SJCRH30 (cell line): Measurements from ENCODE around the gene WDR27. TPM values are rescaled to one million over a fixed set of nuclear protein-coding genes. Genes with fewer than 3 reads are reported as not detected.
"Not testable (repeated sequence)": the region's sequence is repeated elsewhere in the genome, so short reads cannot be mapped to it uniquely, and the experiment has no call there.

Source experiments
- DNase-seq, 2 experiments: peaks; one replicate each; pipeline ENCODE4 v3.0.0-alpha.2; 2015 to 2020
- H3K27ac ChIP-seq: fragments of 250-450 bp; sonication (Bioruptor Pico); 2 replicates; pipeline ENCODE4 v1.5.1; 2020; ENCODE audit warnings: mild to moderate bottlenecking, moderate library complexity
- H3K27me3 ChIP-seq: fragments of 250-450 bp; sonication (Bioruptor Pico); 2 replicates; pipeline ENCODE4 v1.5.1; 2020; ENCODE audit warnings: mild to moderate bottlenecking, moderate library complexity
- H3K36me3 ChIP-seq: fragments of 250-450 bp; sonication (Bioruptor Pico); 2 replicates; pipeline ENCODE4 v1.5.1; 2020; ENCODE audit warnings: mild to moderate bottlenecking, moderate library complexity
- H3K4me1 ChIP-seq: fragments of 250-450 bp; sonication (Bioruptor Pico); 2 replicates; pipeline ENCODE4 v1.5.1; 2020; ENCODE audit warnings: mild to moderate bottlenecking, moderate library complexity
- H3K4me3 ChIP-seq: fragments of 250-450 bp; sonication (Bioruptor Pico); 2 replicates; pipeline ENCODE4 v1.5.1; 2020; ENCODE audit warnings: mild to moderate bottlenecking, moderate library complexity
- H3K9me3 ChIP-seq: fragments of 250-450 bp; sonication (Bioruptor Pico); replicated peaks from 2 replicates; pipeline ENCODE4 v1.5.1; 2020; ENCODE audit warnings: mild to moderate bottlenecking, moderate library complexity
- total RNA-seq: library from RNA; depleted of rRNA; stranded (reverse); fragments of >200 nt; shearing (Covaris generic); gene quantifications from 2 replicates; pipeline ENCODE4 v1.2.3, GENCODE V29; 2014

Gene WDR27
- total RNA-seq, 1 experiment from 2014 or later: 38.1 TPM

- no peaks in the 10 kb centered on the region for H3K4me1 ChIP-seq
- H3K9me3 ChIP-seq: peaks cover 12% of the 10 kb centered on the region; the same call in 1 of the 2 replicates
- no peak for DNase-seq
- H3K27me3 ChIP-seq: no peaks in the 10 kb centered on the region
- H3K27ac ChIP-seq: no peak overlapping the region
- H3K4me3 ChIP-seq: no peak overlapping the region
- H3K36me3 ChIP-seq: no peaks in the 10 kb centered on the region
These were observed 180.0 kb downstream of the WDR27 start for GRCh38 chr6:169521825-169522224.

- DNase-seq: peak in 1 of 2 experiments; percentile 31
These were observed 181.7 kb downstream of the WDR27 start for GRCh38 chr6:169520104-169520503.

GRCh38 chr6:169518451-169518850 lies 183.4 kb downstream of the WDR27 start:
- Histone ChIP-seq H3K4me3 (no peak overlapping the region), H3K36me3 (no peaks in the 10 kb centered on the region), H3K4me1 (no peaks in the 10 kb centered on the region), H3K27me3 (no peaks in the 10 kb centered on the region), H3K9me3 (peaks cover 12% of the 10 kb centered on the region; the same call in 1 of the 2 replicates), H3K27ac (no peak overlapping the region)
- DNase-seq: no peak

More at GRCh38 chr6:169520104-169520503, 181.7 kb downstream of the WDR27 start:
- no peak overlapping the region for H3K27ac ChIP-seq
- H3K4me1 ChIP-seq: no peaks in the 10 kb centered on the region
- no peak overlapping the region for H3K4me3 ChIP-seq
- H3K27me3 ChIP-seq: no peaks in the 10 kb centered on the region
- no peaks in the 10 kb centered on the region for H3K36me3 ChIP-seq
- H3K9me3 ChIP-seq: peaks cover 12% of the 10 kb centered on the region; the same call in 1 of the 2 replicates

GRCh38 chr6:169513478-169514193 lies 188.2 kb downstream of the WDR27 start:
- no peaks in the 10 kb centered on the region for H3K9me3 ChIP-seq
- no peaks in the 10 kb centered on the region for H3K27me3 ChIP-seq
- no peak overlapping the region for H3K4me3 ChIP-seq
- no peaks in the 10 kb centered on the region for H3K4me1 ChIP-seq
- no peaks in the 10 kb centered on the region for H3K36me3 ChIP-seq
- no peak overlapping the region for H3K27ac ChIP-seq
- no peak for DNase-seq

DNA sequence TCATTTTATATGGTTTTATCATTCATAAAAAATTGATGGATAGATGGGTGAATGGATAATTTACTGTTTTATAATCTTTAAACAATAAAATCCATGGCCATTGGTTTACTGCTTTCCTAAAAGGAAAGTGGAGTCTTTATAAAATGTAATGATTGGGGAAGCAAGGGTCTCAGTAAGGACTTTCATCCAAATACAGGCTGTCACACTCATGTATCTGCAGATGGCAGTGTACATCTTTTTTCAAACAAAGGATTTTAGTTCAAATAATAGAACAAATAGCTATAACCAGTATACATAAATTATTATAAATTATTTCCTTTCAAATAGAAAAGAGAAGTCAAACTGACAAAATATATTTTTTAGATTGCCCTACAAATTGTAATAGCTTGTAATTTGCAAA lies 190.0 kb downstream of the WDR27 start:
- not testable (repeated sequence) for H3K27me3 ChIP-seq, DNase-seq, H3K36me3 ChIP-seq, H3K27ac ChIP-seq, H3K9me3 ChIP-seq, H3K4me3 ChIP-seq, H3K4me1 ChIP-seq

DNA sequence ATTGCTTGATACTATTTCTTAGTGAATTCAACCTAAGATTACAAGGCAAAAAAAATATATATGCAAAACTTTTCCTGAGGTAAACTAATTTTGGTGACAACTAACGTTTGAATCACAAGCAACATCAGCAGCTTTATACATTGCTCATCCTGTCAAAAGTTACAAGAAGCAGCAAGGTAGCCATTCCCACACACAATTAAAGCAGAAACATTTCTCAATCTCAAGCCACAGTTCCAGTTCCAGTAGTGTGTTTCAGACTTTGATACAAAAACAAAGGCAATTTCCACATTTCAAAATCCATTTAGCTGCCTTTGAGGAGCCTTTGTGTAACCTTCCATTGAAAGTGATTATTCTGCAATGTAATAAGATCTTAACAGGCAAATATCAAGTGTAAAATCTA lies 191.0 kb downstream of the WDR27 start:
- no peak for DNase-seq
- no peaks in the 10 kb centered on the region for H3K9me3 ChIP-seq
- no peaks in the 10 kb centered on the region for H3K36me3 ChIP-seq
- H3K27ac ChIP-seq: no peak overlapping the region
- H3K27me3 ChIP-seq: no peaks in the 10 kb centered on the region
- no peaks in the 10 kb centered on the region for H3K4me1 ChIP-seq
- H3K4me3 ChIP-seq: no peak overlapping the region

GRCh38 chr6:169508452-169508851 lies 193.4 kb downstream of the WDR27 start:
- Histone ChIP-seq H3K4me1 (no peaks in the 10 kb centered on the region), H3K4me3 (no peak overlapping the region), H3K27ac (no peak overlapping the region), H3K27me3 (no peaks in the 10 kb centered on the region), H3K36me3 (no peaks in the 10 kb centered on the region), H3K9me3 (no peaks in the 10 kb centered on the region)
- no peak for DNase-seq

DNA sequence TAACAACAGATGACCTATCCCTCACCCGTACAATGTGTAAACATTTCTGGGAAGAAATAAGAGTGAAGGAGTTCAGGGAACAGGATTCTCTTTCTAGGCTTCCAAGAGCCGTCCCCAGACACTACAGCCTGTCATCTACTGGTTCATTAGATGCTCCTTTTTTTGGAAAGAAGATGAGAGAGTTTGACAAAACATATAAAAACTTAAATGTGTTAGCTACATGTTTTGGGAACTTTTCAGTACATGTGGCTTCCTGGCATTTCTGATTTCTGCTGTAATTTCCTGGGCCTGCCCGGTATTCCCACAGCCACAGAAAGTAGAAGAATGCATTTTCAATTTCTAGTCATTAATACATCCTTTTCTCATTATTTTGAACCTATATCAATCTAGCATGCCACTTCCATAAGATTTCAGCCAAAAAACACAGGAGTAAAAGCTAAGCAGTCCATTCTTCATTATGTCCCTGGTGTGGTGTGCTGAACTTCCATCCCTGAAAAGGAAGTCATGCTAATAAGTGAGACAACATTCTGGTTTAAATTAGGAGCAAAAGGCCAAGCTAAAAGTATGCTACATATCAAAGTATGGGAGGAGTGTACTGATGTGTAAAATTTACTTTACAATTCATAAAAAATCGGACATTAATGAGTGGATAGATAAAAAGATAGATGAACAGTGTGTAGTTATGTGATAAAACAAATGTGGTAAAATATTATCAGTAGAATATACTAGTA lies 198.2 kb downstream of the WDR27 start:
- Histone ChIP-seq H3K4me1 (no peaks in the 10 kb centered on the region), H3K4me3 (no peak overlapping the region), H3K36me3 (no peaks in the 10 kb centered on the region), H3K27ac (no peak overlapping the region), H3K27me3 (no peaks in the 10 kb centered on the region), H3K9me3 (no peaks in the 10 kb centered on the region)
- DNase-seq: no peak

DNA sequence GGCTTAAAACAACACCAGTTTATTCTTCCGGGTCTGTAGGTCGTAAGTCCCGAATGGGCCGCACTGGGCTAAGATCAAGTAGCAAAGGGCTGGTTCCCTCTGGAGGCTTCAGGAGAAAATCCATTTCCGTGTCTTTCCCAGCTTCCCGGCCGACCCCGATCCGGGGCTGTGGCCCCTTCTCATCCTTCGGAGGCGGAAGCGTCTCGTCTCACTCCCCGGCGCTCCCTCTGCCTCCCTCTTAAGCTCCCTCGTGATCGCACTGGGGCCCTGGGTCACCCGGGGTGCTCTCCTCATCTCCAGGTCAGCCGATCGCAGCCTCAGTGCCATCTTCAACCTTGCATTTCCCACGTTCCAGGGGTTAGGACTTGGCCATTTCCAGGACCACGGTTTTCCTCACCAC lies 199.4 kb downstream of the WDR27 start:
- H3K36me3 ChIP-seq: no peaks in the 10 kb centered on the region
- no peaks in the 10 kb centered on the region for H3K4me1 ChIP-seq
- H3K9me3 ChIP-seq: no peaks in the 10 kb centered on the region
- no peak for DNase-seq
- no peak overlapping the region for H3K4me3 ChIP-seq
- no peaks in the 10 kb centered on the region for H3K27me3 ChIP-seq
- no peak overlapping the region for H3K27ac ChIP-seq

DNA sequence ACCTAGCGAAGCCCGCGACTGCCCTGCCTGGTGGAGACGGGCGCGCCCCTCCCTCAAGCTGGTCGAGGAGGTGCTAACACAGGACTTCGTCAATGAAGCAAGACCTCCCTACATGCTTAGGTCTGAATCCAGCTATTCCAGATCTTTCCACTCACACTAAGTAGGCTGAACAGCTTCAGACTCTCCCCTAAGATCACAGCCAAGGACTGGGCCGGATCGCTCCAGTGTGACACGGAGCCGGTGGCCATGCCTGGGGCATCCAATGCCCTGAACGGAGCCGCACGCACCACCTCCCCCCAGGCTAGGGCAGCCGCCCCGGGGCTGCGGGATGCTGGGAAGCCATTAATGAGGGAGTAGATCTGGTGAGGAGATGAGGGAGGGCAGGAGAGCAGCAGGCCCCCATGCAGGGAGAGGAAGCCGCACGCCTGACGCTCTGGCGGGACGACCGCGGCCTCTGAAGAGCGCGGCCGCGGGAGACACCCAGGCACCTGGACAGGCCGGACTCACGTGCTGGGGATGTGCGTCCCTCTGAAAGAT lies 200.0 kb downstream of the WDR27 start:
- Histone ChIP-seq H3K27ac (no peak overlapping the region), H3K27me3 (no peaks in the 10 kb centered on the region), H3K4me1 (no peaks in the 10 kb centered on the region), H3K36me3 (no peaks in the 10 kb centered on the region), H3K4me3 (no peak overlapping the region), H3K9me3 (no peaks in the 10 kb centered on the region)
- no peak for DNase-seq

DNA sequence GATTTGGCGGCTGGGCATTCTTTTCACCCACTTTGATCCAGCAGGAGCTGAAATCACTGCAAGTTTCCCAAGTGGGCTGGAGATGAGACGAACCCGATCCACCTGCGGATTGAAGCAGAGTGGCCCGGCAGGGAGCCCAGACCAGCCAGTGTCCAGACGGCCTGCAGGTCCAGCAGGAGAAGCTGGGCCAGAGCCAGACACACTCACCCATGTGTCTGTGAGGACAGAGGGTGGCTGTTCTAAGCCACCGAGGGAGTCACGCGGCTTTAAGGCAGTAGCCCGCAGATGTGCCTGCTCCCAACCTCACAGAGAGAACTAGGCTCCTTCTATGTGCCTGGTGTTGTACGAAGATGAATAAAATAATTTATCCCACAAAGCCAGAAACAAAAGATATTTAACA lies 200.7 kb downstream of the WDR27 start:
- H3K27ac ChIP-seq: no peak overlapping the region
- no peak for DNase-seq
- no peaks in the 10 kb centered on the region for H3K36me3 ChIP-seq
- no peaks in the 10 kb centered on the region for H3K4me1 ChIP-seq
- no peaks in the 10 kb centered on the region for H3K9me3 ChIP-seq
- no peak overlapping the region for H3K4me3 ChIP-seq
- H3K27me3 ChIP-seq: no peaks in the 10 kb centered on the region

- H3K27ac ChIP-seq: no peak overlapping the region
- no peak for DNase-seq
- H3K36me3 ChIP-seq: no peaks in the 10 kb centered on the region
- no peaks in the 10 kb centered on the region for H3K4me1 ChIP-seq
- H3K9me3 ChIP-seq: no peaks in the 10 kb centered on the region
- H3K4me3 ChIP-seq: no peak overlapping the region
- H3K27me3 ChIP-seq: no peaks in the 10 kb centered on the region
These were observed 201.1 kb downstream of the WDR27 start for GRCh38 chr6:169500688-169501087.

DNA sequence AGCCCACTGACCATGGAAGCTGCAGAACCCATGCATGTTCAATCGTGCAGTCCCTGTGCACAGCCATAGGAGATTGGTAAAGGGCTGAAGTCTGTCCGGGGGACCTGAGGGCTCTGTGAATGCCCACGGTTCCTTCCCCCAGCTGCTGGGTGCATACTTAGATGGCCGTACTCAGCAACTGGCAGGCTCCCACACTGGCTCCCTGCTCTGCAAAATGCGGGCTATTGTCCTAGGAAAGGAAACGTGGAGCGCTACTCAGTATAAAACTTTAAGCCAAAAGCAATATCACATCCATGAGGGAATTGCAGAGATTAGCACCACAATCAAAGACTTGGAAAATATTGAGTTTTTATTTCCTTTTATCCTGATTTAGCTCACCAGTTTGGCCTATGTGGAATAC lies 202.0 kb downstream of the WDR27 start:
- DNase-seq: no peak
- no peaks in the 10 kb centered on the region for H3K9me3 ChIP-seq
- no peaks in the 10 kb centered on the region for H3K27me3 ChIP-seq
- H3K4me1 ChIP-seq: no peaks in the 10 kb centered on the region
- H3K4me3 ChIP-seq: no peak overlapping the region
- H3K27ac ChIP-seq: no peak overlapping the region
- no peaks in the 10 kb centered on the region for H3K36me3 ChIP-seq

GRCh38 chr6:169498916-169499513 lies 202.8 kb downstream of the WDR27 start:
- H3K4me3 ChIP-seq: no peak overlapping the region
- no peaks in the 10 kb centered on the region for H3K36me3 ChIP-seq
- no peaks in the 10 kb centered on the region for H3K4me1 ChIP-seq
- H3K27ac ChIP-seq: no peak overlapping the region
- no peaks in the 10 kb centered on the region for H3K27me3 ChIP-seq
- no peak for DNase-seq
- no peaks in the 10 kb centered on the region for H3K9me3 ChIP-seq

DNA sequence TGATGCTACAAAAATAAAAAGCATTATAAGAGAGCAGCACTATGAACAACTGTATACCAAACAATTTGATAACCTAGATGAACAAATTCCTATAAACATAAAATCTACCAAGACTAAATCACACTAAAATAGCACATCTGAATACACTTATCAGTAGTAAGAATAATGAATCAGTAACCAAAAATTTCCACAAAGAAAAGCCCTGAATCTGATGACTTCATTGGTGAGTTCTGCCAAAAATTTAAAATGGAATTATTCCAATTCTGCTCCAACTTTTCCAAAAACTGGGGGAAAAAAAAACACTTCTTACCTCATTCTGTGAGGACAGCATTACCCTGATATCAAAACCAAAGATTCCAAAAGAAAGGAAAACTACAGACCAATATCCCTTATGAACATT lies 206.2 kb downstream of the WDR27 start:
- no peaks in the 10 kb centered on the region for H3K9me3 ChIP-seq
- DNase-seq: no peak
- no peak overlapping the region for H3K27ac ChIP-seq
- H3K27me3 ChIP-seq: no peaks in the 10 kb centered on the region
- H3K36me3 ChIP-seq: no peaks in the 10 kb centered on the region
- no peak overlapping the region for H3K4me3 ChIP-seq
- no peaks in the 10 kb centered on the region for H3K4me1 ChIP-seq
